ENCODE measurements around the gene SCYGR7. TPM values are rescaled to one million over a fixed set of nuclear protein-coding genes. Genes with fewer than 3 reads are reported as not detected.

SCYGR7 gene
- total RNA-seq, 1 donor from 2014 or later = not detected

- ChIA-PET CTCF (no interaction called here), POLR2A (no interaction called here)
- H3K27ac Mint-ChIP-seq = no peak overlapping the region
- TF ChIP-seq, protein P1, sequence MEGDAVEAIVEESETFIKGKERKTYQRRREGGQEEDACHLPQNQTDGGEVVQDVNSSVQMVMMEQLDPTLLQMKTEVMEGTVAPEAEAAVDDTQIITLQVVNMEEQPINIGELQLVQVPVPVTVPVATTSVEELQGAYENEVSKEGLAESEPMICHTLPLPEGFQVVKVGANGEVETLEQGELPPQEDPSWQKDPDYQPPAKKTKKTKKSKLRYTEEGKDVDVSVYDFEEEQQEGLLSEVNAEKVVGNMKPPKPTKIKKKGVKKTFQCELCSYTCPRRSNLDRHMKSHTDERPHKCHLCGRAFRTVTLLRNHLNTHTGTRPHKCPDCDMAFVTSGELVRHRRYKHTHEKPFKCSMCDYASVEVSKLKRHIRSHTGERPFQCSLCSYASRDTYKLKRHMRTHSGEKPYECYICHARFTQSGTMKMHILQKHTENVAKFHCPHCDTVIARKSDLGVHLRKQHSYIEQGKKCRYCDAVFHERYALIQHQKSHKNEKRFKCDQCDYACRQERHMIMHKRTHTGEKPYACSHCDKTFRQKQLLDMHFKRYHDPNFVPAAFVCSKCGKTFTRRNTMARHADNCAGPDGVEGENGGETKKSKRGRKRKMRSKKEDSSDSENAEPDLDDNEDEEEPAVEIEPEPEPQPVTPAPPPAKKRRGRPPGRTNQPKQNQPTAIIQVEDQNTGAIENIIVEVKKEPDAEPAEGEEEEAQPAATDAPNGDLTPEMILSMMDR (IDR thresholded peaks at IDR 0.05) = no peak
- no peaks in the 10 kb centered on the region for H3K4me1 Mint-ChIP-seq
- intact Hi-C loops (cut with micrococcal nuclease) = loop anchor here (10.0 kb wide), 1 partner anchor 725 kb away; no protein-coding TSS in a partner anchor
- H3K4me3 Mint-ChIP-seq = no peak overlapping the region
- DNase-seq (no peak), ATAC-seq (ENCODE audit: low read depth) (no peak)
- H3K36me3 Mint-ChIP-seq (ENCODE audit: low read depth) = no peaks in the 10 kb centered on the region
- peaks cover 7% of the 10 kb centered on the region for H3K27me3 Mint-ChIP-seq
- no peaks in the 10 kb centered on the region for H3K9me3 Mint-ChIP-seq
Measured at GRCh38 chr2:227759411-227760118, 31.4 kb downstream of the SCYGR7 start.

GRCh38 chr2:227761740-227762476 lies 33.8 kb downstream of the SCYGR7 start:
- intact Hi-C loops (cut with micrococcal nuclease) = loop anchor here (10.0 kb wide), 1 partner anchor 727 kb away; no protein-coding TSS in a partner anchor
- ChIA-PET CTCF (no interaction called here), POLR2A (no interaction called here)
- Mint-ChIP-seq H3K36me3 (ENCODE audit: low read depth) (no peaks in the 10 kb centered on the region), H3K4me3 (no peak overlapping the region), H3K27ac (no peak overlapping the region), H3K9me3 (no peaks in the 10 kb centered on the region), H3K4me1 (no peaks in the 10 kb centered on the region), H3K27me3 (peaks cover 9% of the 10 kb centered on the region)
- no peak for DNase-seq
- TF ChIP-seq, protein P1 (IDR thresholded peaks at IDR 0.05) = no peak
- no peak for ATAC-seq (ENCODE audit: low read depth)

GRCh38 chr2:227765788-227766372 lies 37.7 kb downstream of the SCYGR7 start:
- TF ChIP-seq, protein P1 (IDR thresholded peaks at IDR 0.05) = no peak
- DNase-seq = no peak
- H3K4me3 Mint-ChIP-seq = no peak overlapping the region
- H3K27me3 Mint-ChIP-seq = peaks cover 2% of the 10 kb centered on the region
- no peak for ATAC-seq (ENCODE audit: low read depth)
- CTCF ChIA-PET = interaction anchor here (0.7 to 3.4 kb wide), 37 partner anchors 10 to 733 kb away, joined by 3 to 39 read pairs (median 4); no protein-coding TSS in a partner anchor
- no peaks in the 10 kb centered on the region for H3K9me3 Mint-ChIP-seq
- POLR2A ChIA-PET = interaction anchor here (0.6 kb wide), 1 partner anchor 26 kb away, joined by 3 read pairs; no protein-coding TSS in a partner anchor
- no peaks in the 10 kb centered on the region for H3K36me3 Mint-ChIP-seq (ENCODE audit: low read depth)
- H3K27ac Mint-ChIP-seq = no peak overlapping the region
- intact Hi-C loops (cut with micrococcal nuclease) = loop anchor here (1.0 to 10.0 kb wide), 8 partner anchors 108 to 731 kb away; partner anchors contain the start of gene AGFG1
- no peaks in the 10 kb centered on the region for H3K4me1 Mint-ChIP-seq

DNA sequence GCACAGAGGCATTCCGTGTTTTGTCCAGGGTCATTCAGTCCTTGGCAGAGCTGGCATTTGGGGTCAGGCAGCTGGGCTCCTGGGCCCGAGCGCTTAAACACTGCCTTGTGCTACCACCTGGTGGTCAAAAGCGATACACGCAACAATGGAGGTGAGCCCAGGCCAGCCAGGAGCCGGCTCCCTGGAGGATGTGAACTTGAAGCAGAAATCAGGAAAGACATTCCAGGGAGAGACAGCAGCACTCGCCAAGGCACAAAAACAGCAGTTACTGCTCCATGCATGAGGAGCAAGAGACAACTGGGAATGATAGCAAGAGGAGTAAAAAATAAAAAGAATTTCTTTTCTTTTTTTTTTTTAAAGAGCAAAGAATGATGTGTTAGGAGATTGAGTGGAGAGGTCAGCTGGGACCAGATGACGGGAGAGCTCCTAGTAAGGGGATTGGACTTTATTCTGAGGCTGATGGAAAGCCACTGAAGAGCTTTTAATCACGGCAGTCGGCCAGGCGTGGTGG lies 38.3 kb downstream of the SCYGR7 start:
- no peak overlapping the region for H3K27ac Mint-ChIP-seq
- intact Hi-C loops (cut with micrococcal nuclease) = loop anchor here (1.0 to 10.0 kb wide), 8 partner anchors 108 to 732 kb away; partner anchors contain the start of gene AGFG1
- H3K9me3 Mint-ChIP-seq = no peaks in the 10 kb centered on the region
- H3K27me3 Mint-ChIP-seq = peaks cover 2% of the 10 kb centered on the region
- ATAC-seq (ENCODE audit: low read depth) (peak; percentile 90), DNase-seq (peak; percentile 40)
- CTCF ChIA-PET = interaction anchor here (0.7 to 3.4 kb wide), 36 partner anchors 11 to 643 kb away, joined by 3 to 39 read pairs (median 4); no protein-coding TSS in a partner anchor
- POLR2A ChIA-PET = no interaction called here
- H3K36me3 Mint-ChIP-seq (ENCODE audit: low read depth) = no peaks in the 10 kb centered on the region
- TF ChIP-seq, protein P1 (IDR thresholded peaks at IDR 0.05) = peak; percentile 68
- no peak overlapping the region for H3K4me3 Mint-ChIP-seq
- no peaks in the 10 kb centered on the region for H3K4me1 Mint-ChIP-seq
